SU-DHL-6 (cell line): ENCODE measurements around the gene ANKS6.

Experiments used
- H2AFZ ChIP-seq: fragments of 200-600 bp; sonication (generic); 2 replicates; pipeline ENCODE4 v1.6.1; 2014; ENCODE audit warnings: low read depth, mild to moderate bottlenecking, moderate library complexity, mixed read lengths, antibody characterized with exemption, low read length; ENCODE audit not compliant: severe bottlenecking
- H3F3A ChIP-seq: fragments of 200-600 bp; shearing (Covaris generic); 2 replicates; pipeline ENCODE4 v1.6.0; 2016; ENCODE audit warnings: antibody characterized with exemption, mild to moderate bottlenecking; ENCODE audit not compliant: insufficient read depth
- H3K27ac ChIP-seq: fragments of 200-600 bp; sonication (generic); 2 replicates; pipeline ENCODE4 v1.5.1; 2016; ENCODE audit warnings: low read depth, mild to moderate bottlenecking, low read length, moderate library complexity, mixed read lengths
- H3K27me3 ChIP-seq: fragments of 200-600 bp; sonication (generic), shearing (Covaris generic); 2 replicates; pipeline ENCODE4 v1.6.0; 2014; ENCODE audit warnings: mild to moderate bottlenecking, low read length
- H3K36me3 ChIP-seq: fragments of 200-600 bp; sonication (generic); 2 replicates; pipeline ENCODE4 v1.6.1; 2014; ENCODE audit warnings: mild to moderate bottlenecking, low read length, mixed read lengths
- H3K4me2 ChIP-seq: fragments of 300-600, 200-600 bp; shearing (Covaris generic), sonication (generic); 2 replicates; pipeline ENCODE4 v1.6.0; 2014; ENCODE audit warnings: low read length, low read depth, mild to moderate bottlenecking; ENCODE audit not compliant: poor library complexity, severe bottlenecking
- H3K4me3 ChIP-seq: fragments of 200-600 bp; sonication (generic); 2 replicates; pipeline ENCODE4 v1.5.1; 2014; ENCODE audit warnings: antibody characterized with exemption, low read length, mild to moderate bottlenecking, mixed read lengths; ENCODE audit not compliant: insufficient read depth, poor library complexity, severe bottlenecking
- H3K79me2 ChIP-seq: fragments of 200-600 bp; sonication (generic); 2 replicates; pipeline ENCODE4 v1.6.1; 2014; ENCODE audit warnings: mild to moderate bottlenecking, low read length, moderate library complexity; ENCODE audit not compliant: insufficient read depth
- H3K9ac ChIP-seq: fragments of 200-600 bp; sonication (generic); 2 replicates; pipeline ENCODE4 v1.7.0; 2014; ENCODE audit warnings: mild to moderate bottlenecking, low read length
- H3K9me2 ChIP-seq: fragments of 200-600 bp; sonication (generic); replicated peaks from 2 replicates; pipeline ENCODE4 v1.6.1; 2014; ENCODE audit warnings: low read length; ENCODE audit not compliant: insufficient read depth
- H3K9me3 ChIP-seq: fragments of 200-600 bp; sonication (generic); 2 replicates; pipeline ENCODE4 v1.6.1; 2014; ENCODE audit warnings: low read length, mixed read lengths; ENCODE audit not compliant: insufficient read depth
- H4K20me1 ChIP-seq: fragments of 200-600 bp; sonication (generic); 2 replicates; pipeline ENCODE4 v1.6.1; 2014; ENCODE audit warnings: low read depth, mild to moderate bottlenecking, antibody characterized with exemption, low read length, moderate library complexity, mixed read lengths
- CTCF ChIP-seq: fragments of 200-600 bp; sonication (generic); IDR thresholded peaks from one replicate; pipeline ENCODE4 v1.5.1; 2017; ENCODE audit warnings: antibody characterized with exemption, mild to moderate bottlenecking, low read length, moderate library complexity; ENCODE audit not compliant: insufficient read depth, poor library complexity, severe bottlenecking
- EZH2phosphoT487 ChIP-seq: fragments of 200-600 bp; sonication (generic), shearing (Covaris generic); conservative IDR thresholded peaks from 2 replicates; pipeline ENCODE4 v1.6.1; 2018; ENCODE audit warnings: mild to moderate bottlenecking, antibody characterized with exemption, low read length, moderate library complexity, mixed read lengths

The ANKS6 gene

GRCh38 chr9:98809311-98810101 lies 13.2 kb upstream of the ANKS6 start:
- Histone ChIP-seq H3K27ac (no peak overlapping the region), H3K4me3 (no peak overlapping the region), H3K9me2 (no peaks in the 10 kb centered on the region), H4K20me1 (no peaks in the 10 kb centered on the region), H2AFZ (no peak overlapping the region), H3K9ac (no peak overlapping the region), H3K27me3 (no peaks in the 10 kb centered on the region), H3K4me2 (no peak overlapping the region), H3K79me2 (no peaks in the 10 kb centered on the region), H3K36me3 (no peaks in the 10 kb centered on the region), H3F3A (no peaks in the 10 kb centered on the region; the same call in 1 of the 2 replicates), H3K9me3 (peaks cover 7% of the 10 kb centered on the region; the same call in 1 of the 2 replicates)
- TF ChIP-seq EZH2phosphoT487 = no peak
- no peak for TF ChIP-seq CTCF

- Histone ChIP-seq H3K4me2 (peak overlapping the region; percentile 96), H3F3A (no peaks in the 10 kb centered on the region; the same call in 1 of the 2 replicates)
Observed at GRCh38 chr9:98808875-98809274, 12.5 kb upstream of the ANKS6 start.

GRCh38 chr9:98808411-98808815 lies 12.1 kb upstream of the ANKS6 start:
- H4K20me1 ChIP-seq = no peaks in the 10 kb centered on the region
- peak overlapping the region; percentile 96 for H3K4me2 ChIP-seq
- H3K9ac ChIP-seq = peak overlapping the region; percentile 64
- H3K9me3 ChIP-seq = peaks cover 7% of the 10 kb centered on the region; the same call in 1 of the 2 replicates
- H3K36me3 ChIP-seq = no peaks in the 10 kb centered on the region
- H3F3A ChIP-seq = no peaks in the 10 kb centered on the region; the same call in 1 of the 2 replicates
- H3K9me2 ChIP-seq = no peaks in the 10 kb centered on the region
- H3K27me3 ChIP-seq = no peaks in the 10 kb centered on the region
- H3K4me3 ChIP-seq = peak overlapping the region; percentile 82
- H3K27ac ChIP-seq = no peak overlapping the region
- H2AFZ ChIP-seq = peak overlapping the region; percentile 79
- no peaks in the 10 kb centered on the region for H3K79me2 ChIP-seq
- TF ChIP-seq EZH2phosphoT487 (no peak), CTCF (no peak)

More at GRCh38 chr9:98808875-98809274, 12.5 kb upstream of the ANKS6 start:
- no peak for TF ChIP-seq EZH2phosphoT487
- H3K4me3 ChIP-seq = no peak overlapping the region
- H3K79me2 ChIP-seq = no peaks in the 10 kb centered on the region
- no peak overlapping the region for H3K9ac ChIP-seq
- no peaks in the 10 kb centered on the region for H4K20me1 ChIP-seq
- H3K9me2 ChIP-seq = no peaks in the 10 kb centered on the region
- H2AFZ ChIP-seq = no peak overlapping the region
- H3K36me3 ChIP-seq = no peaks in the 10 kb centered on the region
- H3K27me3 ChIP-seq = no peaks in the 10 kb centered on the region
- H3K27ac ChIP-seq = no peak overlapping the region
- H3K9me3 ChIP-seq = peaks cover 7% of the 10 kb centered on the region; the same call in 1 of the 2 replicates

- H3K9ac ChIP-seq = peak overlapping the region; percentile 64
Observed at GRCh38 chr9:98807814-98808195, 11.4 kb upstream of the ANKS6 start.

More at GRCh38 chr9:98807814-98808195, 11.4 kb upstream of the ANKS6 start:
- Histone ChIP-seq H3K79me2 (no peaks in the 10 kb centered on the region), H3K4me2 (peak overlapping the region; percentile 96), H3K9me3 (peaks cover 3% of the 10 kb centered on the region; the same call in 1 of the 2 replicates), H3F3A (no peaks in the 10 kb centered on the region; the same call in 1 of the 2 replicates), H3K27me3 (no peaks in the 10 kb centered on the region), H3K27ac (no peak overlapping the region), H3K4me3 (peak overlapping the region; percentile 82), H4K20me1 (no peaks in the 10 kb centered on the region), H3K36me3 (no peaks in the 10 kb centered on the region), H2AFZ (peak overlapping the region; percentile 79), H3K9me2 (no peaks in the 10 kb centered on the region)
- TF ChIP-seq EZH2phosphoT487 (no peak), CTCF (no peak)
